CD4-positive, alpha-beta T cell treated with Interleukin-15 for 1 hour (primary cell): ENCODE data around the gene C2orf69.

Experiments
- DNase-seq: peaks from one replicate; pipeline ENCODE4 v3.0.0-alpha.2; 2020

Gene C2orf69

DNA sequence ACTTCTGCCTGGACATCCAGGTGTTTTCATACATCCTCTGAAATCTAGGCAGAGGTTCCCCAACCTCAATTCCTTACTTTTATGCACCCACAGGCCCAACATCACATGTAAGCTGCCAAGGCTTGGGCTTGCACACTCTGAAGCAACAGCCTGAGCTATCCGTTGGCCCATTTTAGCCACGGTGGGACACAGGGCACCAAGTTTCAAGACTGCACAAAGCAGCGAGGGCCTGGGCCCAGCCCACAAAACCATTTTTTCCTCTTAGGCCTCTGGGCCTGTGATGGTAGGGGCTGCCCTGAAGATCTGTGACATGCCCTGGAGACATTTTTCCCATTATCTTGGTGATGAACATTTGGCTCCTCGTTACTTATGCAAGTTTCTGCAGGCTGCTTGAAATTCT, 5.9 kb downstream of the C2orf69 start:
- DNase-seq: no peak

DNA sequence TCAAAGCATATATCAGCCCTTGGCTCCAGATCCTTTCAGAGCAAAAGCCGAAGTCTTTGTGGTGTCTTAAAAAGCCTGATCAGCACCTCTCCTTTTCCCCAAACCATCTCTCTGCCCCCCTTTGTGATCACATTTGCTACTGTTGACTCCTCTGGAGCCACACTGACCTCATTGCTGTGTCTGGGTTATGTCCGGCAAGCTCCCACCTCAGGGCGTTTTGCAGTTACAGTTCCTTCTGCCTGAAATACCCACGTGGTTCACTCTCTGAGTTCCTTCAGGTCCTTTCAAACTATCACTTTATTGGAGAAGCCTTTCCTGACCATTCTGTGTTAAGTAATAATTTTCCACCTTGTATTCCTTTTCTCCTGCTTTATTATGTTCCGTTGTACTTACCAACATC, 11.8 kb downstream of the C2orf69 start:
- DNase-seq: no peak

DNA sequence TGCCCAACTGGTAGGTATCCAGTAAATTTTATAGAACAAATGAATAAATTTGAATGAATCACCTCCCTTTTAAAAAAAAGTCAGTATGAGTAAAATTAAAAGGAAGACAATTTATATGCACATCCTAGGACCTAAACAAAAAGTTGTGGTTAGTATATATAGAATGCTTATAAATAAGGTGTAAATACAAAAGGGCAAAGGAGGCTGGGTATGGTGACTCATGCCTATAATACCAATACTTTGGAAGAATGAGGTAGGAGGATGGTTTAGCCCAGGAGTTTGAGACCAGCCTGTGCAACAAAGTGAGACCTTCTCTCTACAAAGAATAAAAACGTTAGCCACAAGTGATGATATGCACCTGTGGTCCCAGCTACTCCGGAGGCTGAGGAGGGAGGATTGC, 12.8 kb downstream of the C2orf69 start:
- no peak for DNase-seq

DNA sequence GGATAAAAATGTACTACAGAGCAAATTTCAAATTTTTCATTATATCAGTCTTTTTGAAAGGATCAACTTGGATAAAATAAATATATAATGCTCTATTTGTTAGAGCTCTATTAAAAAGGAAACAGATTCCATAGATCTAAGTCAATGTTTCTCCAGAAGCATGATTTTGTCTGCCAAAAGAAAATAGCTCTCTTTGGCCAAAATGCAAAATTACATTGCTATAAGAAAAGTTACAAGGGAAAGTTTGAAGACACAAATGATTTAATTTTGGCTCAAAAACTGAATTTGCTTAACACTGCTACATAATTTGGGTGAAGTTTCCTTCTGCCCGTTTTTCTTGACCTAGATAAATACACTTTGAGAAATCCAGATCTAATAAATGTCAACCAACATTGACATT, 15.7 kb downstream of the C2orf69 start:
- DNase-seq: no peak

DNA sequence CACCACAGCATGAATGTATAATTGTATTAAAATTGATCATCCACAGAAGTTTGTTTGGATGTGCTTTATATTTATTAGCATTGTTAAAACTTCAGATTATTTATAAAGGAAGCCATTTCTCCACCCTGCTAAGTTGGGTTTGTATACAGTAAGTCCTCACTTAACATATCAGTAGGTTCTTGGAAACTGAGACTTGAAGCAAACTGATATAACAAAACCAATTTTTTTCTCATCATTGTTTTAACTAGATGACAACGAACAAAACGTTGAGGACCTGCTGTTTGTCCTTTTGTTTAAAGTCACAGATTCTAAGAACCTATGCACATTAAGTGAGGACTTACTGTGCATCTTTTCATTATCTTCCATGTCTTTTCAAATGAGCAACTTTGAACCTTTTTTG, 17.1 kb downstream of the C2orf69 start:
- DNase-seq: no peak

DNA sequence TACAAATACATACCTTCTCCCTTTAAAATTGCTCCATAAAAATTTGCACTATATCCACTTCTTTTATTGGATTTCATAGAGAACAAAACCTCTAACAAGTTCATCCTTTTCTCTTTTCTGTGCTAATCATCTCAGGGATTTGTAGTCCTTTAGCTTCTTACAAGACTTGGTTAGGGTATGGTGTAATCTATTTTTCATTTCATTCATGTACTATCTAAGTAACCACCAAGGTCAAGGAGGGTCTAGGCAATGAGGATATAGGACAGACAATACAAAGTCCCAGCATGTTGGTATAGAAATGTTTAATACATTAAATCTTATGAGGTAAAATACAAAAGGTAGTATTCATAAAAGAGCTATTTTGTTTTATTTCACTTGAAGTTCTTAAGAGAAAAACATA, 17.5 kb downstream of the C2orf69 start:
- no peak for DNase-seq

DNA sequence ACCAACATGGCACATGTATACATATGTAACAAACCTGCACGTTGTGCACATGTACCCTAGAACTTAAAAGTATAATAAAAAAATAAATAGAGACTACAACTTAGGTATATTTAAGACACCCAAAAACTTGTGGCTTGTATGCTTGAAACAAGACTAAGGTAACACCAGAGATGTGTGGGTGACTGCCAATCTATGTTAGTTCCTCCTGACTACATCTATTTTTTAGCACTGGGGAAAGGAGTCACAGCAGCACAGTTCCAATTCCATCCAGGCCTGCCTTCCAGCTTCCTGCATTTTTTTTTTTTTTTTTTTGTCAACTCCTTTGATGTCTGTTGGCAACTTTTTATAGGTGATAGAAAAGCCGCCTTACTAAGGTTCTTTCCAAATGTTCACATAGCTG, 18.2 kb downstream of the C2orf69 start:
- DNase-seq: no peak

DNA sequence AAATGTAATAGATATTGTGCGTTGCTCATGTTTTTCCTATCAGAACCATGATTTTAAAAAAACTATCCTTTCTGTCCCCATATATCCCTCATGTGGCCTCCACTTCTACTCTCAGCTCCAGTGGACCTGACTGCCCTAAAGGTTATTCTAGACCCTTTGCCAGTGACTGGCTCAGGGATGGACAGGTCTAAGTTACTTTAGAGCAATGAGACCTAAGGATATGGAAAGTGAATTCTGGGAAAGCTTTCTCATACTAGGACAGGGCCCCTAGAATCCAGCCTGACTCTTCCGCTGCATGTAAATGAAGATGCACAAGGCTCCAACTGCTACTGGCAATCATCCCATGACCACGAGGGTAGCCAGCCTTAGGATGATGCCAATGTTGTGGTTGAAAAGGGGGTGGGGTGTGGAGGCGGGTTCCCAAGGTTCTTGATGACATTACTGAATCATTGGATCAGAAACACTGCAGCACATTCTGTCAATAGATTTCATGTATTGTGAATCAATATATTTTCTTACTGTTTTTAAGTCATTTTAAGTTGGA, 21.3 kb downstream of the C2orf69 start:
- DNase-seq: no peak

DNA sequence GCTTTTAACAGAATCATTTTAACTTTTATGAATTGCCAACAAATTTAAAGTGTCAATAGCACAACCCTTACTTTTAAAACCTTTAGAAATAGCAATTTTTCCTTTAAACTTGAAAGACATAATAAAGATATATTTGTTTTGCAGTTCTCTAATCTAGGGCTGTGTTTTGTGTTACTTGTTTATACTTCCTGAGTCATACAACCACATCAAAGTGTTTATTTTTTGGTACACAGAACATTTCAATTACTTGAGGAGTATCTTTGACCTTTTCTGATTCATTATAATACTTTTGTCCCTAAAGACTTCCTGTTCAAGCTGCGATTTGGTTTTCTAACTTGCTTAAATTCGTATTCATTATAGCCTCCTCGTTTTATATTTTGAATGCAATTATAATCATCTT, 22.4 kb downstream of the C2orf69 start:
- no peak for DNase-seq

DNA sequence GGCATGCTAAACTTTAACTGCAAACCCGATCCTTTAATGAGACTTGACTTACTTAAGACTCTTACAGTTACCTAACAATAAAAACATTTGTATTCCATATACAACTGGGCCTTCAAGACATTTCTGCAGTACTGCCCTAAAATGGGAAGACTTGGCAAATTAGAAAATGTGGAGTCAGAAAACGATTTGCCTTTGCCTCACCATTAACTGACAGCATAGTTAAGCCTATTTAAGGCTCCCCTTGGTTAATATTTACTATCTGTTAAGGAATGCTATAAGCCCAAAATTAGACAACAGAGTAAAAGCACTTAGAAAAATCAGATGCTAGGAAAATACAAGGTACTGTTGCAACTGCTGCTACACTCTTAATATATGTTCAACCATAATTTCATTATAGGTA, 25.5 kb downstream of the C2orf69 start:
- DNase-seq: no peak

DNA sequence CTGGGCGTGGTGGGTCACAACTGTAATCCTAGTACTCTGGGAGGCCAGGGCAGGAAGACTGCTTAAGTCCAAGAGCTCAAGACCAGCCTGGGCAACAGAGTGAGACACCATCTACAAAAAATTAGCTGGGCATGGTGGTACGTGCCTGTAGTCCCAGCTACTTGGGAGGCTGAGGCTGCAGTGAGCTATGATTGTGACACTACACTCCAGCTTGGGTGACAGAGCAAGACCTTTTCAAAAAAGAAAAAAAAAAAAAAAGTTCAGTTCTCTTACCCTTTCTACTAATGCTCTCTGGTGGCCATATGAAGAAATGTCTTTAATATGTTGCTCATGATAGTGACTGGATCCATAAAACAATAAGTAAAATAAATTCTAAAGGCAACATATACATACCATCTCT, 29.3 kb downstream of the C2orf69 start:
- DNase-seq: no peak

DNA sequence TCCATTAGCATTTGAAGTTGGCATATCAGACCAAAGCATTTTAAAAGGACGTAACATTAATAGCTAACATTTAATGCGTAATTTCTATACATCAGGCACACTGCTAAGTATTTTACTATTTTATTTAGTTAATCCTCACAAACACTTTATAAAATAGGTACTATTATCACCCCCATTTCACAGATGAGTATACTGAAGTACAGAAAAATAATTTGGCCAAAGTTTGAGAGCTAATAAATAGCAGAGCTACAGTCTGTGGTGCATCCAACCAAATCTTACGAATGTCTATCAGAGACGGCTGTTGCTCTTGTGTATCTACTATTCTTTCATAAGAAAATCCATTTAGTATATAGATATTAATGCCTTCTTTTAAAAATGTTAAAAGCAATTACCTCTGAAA, 32.3 kb downstream of the C2orf69 start:
- no peak for DNase-seq

DNA sequence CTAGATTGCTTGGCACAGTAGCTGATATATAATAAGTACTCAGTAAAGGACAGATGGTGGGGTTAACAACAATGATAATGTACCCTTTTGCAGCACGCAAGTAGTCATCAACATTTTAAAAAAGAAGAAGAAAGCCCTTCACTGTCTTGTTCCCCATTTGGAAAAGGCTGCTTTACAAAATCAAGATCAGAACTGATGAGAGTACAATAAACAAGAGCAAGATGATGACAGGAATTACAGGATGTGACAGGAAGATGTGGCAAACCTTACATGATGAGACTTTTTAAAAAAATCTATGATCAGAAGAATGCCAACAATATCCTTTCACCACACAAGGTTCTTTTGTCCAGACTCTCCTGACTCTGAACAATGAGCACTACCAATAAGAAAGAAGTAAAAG, 35.1 kb downstream of the C2orf69 start:
- no peak for DNase-seq

DNA sequence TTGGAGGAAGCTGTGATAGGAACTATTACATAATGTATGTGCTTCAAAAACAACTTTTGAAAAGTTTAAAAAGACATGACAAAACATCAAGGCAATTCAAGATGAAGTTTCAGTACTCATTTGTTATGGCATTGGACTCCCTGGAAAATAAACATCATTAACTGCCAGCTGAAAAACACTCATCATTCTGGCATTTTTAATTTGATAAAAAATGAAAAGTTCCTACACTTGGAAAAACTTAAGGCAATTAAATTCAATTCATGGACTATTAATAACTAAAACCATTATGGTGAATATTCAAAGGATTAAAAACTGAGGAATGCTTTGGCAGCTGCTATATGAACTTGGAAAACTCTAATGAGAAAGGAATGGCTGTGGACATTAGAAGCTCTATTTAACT, 35.7 kb downstream of the C2orf69 start:
- DNase-seq: no peak

DNA sequence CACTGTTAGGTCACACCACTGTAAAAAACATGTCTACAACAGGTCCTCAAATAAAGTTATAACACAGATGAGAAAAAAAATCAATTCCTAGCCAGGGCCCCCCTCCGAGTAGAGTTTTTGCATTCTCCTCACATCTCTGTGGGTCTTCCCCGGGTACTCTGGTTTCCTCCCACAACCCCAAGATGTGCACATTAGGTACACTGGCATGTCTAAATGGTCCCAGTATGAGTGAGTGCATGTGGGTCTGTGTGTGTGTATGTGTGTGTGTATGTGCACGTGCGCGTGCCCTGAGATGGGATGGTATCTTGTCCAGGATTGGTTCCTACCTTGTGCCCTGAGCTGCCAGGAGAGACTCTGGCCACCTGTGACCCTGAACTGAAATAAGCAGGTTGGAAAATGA, 39.3 kb downstream of the C2orf69 start:
- DNase-seq: no peak

DNA sequence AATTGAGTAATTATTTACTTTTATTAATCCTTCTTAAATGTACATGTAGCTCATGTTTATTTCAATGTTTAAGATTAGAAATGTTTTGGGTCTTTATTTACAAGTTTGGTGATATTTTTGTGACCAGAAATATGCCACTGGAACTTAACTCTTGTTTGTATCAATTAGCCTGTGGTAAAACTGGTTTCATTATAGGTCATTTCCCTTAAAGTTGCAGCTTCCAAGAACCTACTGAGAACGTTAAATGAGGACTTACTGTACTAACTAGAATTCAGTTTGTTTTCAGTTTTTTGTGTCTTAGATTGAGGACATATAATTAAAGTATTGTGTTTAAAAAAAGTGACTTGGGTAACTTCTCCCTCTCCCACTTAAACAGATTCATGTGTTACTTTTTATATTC, 39.9 kb downstream of the C2orf69 start:
- DNase-seq: no peak

DNA sequence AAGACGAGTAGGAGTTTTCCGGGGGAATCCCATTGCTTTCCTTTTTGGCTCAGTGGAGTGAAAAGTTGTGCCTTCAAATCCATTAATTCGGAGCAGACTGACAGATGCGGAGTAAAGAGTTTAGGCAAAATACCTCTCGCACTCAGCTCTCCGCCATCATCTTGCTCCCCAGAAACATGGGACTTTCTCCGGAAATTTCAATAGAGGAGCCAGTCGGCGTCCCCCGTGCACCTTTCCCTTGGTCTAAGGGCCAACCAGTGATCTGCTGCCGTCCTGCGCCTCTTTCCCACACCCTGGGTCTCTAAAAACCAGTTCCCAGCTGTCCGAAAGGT, 43.9 kb downstream of the C2orf69 start:
- DNase-seq: no peak

DNA sequence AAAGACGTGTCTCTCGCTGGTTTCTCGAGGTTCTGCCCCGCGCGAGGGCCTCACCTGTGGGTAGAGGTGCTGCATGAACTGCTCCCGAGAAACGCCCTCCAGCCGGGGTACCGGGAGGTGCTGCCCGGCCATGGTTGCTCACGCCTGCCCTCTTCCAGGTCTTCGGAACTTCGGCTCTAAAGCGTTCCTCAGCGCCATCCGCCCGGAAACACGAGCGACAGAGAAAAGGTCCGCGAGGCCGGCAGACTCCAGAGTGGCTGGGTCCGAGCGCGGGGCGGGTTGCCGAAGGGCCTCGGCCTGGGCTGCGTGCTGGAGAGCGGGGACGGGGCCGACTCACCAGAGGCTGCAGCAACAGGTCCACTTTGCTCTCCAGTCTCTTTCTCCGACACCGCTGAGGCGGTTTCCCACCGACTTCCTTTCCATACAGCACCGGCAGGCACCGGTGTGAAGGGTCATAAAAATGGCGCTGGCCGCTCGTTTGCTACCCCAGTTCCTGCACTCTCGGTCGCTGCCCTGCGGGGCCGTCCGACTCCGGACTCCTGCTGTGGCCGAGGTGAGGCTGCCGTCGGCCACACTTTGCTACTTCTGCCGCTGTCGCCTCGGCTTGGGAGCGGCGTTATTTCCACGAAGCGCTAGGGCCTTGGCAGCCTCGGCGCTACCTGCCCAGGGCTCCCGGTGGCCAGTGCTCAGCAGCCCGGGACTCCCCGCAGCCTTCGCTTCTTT, 44.4 kb downstream of the C2orf69 start, which contains the start of the genes MAIP1 and TYW5:
MAIP1 (plus strand) TSS at position 244 of the 723 bp plus-strand sequence; CDS start at position 461, 217 bp downstream.
TYW5 (minus strand) TSS at position 153 of the 723 bp plus-strand sequence; CDS start at position 132, 21 bp downstream.
- DNase-seq: peak; percentile 73

DNA sequence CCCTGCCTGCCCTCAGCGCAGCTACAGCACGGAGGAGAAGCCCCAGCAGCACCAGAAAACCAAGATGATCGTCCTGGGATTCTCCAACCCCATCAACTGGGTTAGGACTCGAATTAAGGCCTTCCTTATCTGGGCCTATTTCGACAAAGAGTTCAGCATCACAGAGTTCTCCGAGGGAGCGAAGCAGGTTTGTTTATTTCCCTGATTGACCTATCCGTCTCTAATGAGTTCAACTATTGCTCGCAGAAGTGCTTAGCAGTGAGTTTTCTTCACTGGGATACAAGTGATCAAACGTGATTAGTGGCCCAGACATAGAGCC, 44.9 kb downstream of the C2orf69 start:
- no peak for DNase-seq

DNA sequence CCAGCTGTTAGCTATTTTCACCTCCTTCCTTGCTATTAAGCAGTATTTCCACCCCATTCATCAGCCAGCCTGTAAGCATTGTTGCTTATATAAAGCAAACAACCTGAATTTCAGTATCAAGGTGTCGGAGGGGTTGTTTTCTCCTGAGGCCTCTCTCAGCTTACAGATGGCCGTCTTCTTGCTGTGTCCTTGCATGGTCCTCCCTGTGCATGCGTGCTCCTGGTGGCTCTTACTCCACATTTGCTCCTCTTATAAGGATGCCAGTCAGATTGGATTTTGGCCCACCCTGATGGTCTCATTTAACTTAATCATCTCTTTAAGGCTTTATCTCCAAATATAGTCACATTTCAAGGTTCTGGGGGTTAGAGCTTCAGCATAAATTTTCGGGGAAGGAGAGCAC, 46.9 kb downstream of the C2orf69 start:
- DNase-seq: no peak

DNA sequence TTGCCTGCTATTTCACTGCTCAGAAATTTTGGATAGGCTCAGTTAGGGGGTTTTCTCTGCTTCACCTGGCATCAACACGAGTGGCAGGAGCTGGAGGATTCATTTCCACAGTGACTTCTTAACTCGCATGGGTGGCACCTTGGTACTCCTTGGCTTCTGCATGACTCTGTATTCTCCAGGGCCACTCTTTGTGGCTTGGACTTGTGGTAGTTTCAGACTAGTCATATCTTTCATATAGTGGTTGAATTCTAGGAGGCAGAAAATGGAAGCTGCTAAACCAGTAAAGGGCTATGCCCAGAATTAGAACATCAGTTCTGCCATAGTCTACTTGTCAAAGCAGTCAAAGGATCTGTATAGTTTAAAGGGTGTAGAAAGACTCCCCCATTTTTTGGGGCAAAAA, 51.1 kb downstream of the C2orf69 start:
- no peak for DNase-seq

DNA sequence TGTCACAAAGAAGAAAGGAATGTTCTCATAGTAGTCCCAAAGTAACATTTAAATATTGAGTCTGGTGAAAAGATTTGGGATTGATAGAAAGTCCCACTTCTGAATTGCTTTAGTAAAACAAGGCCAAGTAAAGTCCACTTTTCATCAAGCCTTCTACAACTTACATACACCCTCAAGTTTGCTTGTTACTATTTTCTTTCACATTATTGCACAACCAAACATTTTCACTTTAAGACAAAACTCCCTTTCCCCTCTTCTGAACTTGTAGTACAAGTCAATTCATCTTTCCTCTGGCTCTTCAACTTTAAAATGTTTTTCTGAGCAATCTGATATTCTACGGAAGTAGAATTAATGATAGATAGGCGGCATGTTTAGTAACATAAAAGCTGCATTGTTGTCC, 55.3 kb downstream of the C2orf69 start:
- no peak for DNase-seq

DNA sequence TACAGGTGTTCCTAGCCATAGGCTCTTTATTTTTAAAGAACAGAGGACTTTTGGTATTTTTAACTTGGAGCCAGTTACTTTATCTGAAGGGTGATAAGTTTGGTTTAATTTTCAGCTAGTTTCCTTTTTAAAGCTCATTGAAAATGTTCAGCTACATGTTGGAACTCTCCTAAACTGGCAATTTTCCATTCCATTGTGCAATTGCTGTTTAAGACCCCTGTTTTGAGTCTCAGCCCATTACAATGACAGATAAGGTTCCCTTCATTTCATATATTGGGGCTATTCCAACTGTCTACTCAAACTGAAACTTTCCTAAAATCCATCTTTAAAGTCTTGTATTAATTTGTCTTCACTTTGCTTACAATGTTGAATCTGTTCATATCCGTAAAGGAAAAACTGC, 55.9 kb downstream of the C2orf69 start:
- no peak for DNase-seq

DNA sequence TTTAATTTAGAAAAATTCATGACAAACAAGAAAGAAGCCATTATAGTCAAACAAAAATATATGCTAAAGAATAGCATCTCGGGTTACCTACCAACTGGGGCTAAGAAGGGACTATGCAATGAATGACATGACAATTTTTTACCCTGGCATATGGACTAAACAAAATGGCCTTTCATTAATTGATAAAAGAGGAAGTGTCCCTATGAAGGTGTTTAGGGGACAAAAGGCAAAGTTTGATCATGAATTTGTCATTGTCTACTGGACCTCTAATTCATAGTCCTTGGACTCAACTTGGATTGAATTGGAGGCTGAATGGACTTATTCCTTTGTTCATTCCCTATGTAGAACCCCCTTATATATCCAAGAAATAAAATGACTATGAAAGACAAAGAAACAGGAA, 57.0 kb downstream of the C2orf69 start:
- DNase-seq: no peak

DNA sequence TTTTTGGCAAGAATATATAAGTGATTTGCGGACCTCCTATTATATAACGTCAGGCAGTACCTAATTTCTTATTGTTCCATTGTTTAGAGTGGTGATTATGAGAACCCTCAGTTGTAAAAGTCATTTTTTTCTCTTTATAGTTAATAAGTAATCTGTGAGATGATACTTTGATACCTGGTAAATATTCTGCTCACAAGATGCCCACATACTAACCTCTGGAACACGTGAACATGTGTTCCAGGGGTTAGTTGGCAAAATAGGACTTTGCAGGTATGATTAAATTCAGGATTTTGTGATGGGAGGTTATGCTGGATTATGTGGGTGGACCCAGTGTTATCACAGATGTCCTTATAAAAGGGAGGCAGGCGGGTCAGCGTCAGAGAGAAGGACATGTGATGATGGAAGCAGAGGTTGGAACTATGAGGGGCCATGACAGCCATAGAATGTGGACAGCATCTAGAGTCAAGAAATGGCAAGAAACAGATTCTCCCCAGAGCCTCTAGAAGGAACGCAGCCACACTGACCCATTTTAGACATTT, 61.1 kb downstream of the C2orf69 start:
- no peak for DNase-seq
